C4-2B (cell line): ENCODE results near the gene RPAP3.

Source experiments
- CTCF ChIP-seq: fragments of 450-650 bp; conservative IDR thresholded peaks from 2 replicates; pipeline ENCODE4 v1.5.1; 2017; ENCODE audit warnings: mild to moderate bottlenecking
- ZFX ChIP-seq: fragments of 450-650 bp; IDR thresholded peaks from 2 replicates; pipeline ENCODE4 v1.6.1; 2017

DNA sequence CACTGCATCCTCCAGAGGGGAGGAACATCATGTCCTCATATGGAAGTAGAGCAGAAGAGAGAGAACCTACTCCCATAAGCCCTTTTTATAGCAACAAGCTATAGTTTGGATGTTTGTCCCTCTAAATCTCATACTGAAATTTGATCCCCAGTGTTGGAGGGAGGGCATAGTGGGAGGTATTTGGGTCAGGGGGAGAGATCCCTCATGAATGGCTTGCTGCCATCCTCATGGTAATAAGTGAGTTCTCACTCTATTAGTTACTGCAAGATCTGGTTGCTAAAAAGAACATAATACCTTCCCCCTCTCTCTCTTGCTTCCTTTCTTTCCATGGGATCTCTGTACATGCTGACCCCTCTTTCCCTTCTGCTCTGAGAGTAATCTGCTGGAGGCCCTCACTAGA is 93.9 kb downstream of the RPAP3 start:
- TF ChIP-seq CTCF (no peak), ZFX (no peak)
